ENCODE measurements around the gene LARP7. TPM values are rescaled to one million over a fixed set of nuclear protein-coding genes. Genes with fewer than 3 reads are reported as not detected.

Gene LARP7
- total RNA-seq, 3 donors from 2014 or later (not counting 1 experiment from before 2014, with no cell fraction given), result 45.7 to 55.4 (median 48.4) TPM

- H3K27ac Mint-ChIP-seq, result no peak overlapping the region
- ATAC-seq (no peak), DNase-seq (no peak)
- no peak for TF ChIP-seq CTCF (IDR thresholded peaks at IDR 0.05)
- no peaks in the 10 kb centered on the region for H3K9me3 Mint-ChIP-seq
- no peak overlapping the region for H3K4me3 Mint-ChIP-seq
- Histone ChIP-seq H3K9me3 (ENCODE audit: control insufficient read depth, insufficient read depth, low read length) (no peaks in the 10 kb centered on the region), H3K27me3 (ENCODE audit: control insufficient read depth, insufficient read depth, low read length) (no peaks in the 10 kb centered on the region), H3K27ac (ENCODE audit: low read length) (no peak overlapping the region), H3K36me3 (ENCODE audit: control insufficient read depth, insufficient read depth, low read length) (no peaks in the 10 kb centered on the region), H3K4me1 (ENCODE audit: control insufficient read depth, insufficient read depth, low read length) (no peaks in the 10 kb centered on the region), H3K4me3 (ENCODE audit: low read length) (no peak overlapping the region)
- 89% methylated on average over 2 of the region's 2 CpGs for WGBS (ENCODE audit: insufficient coverage)
- H3K36me3 Mint-ChIP-seq, result no peaks in the 10 kb centered on the region
- intact Hi-C loops (cut with micrococcal nuclease), result no loop called here
- H3K27me3 Mint-ChIP-seq (ENCODE audit: low read depth in 2 of 2), result peaks cover 0 to 4% of the 10 kb centered on the region in 2 donors
- H3K4me1 Mint-ChIP-seq, result no peaks in the 10 kb centered on the region
Measured at GRCh38 chr4:112677519-112678091, 40.7 kb downstream of the LARP7 start.

GRCh38 chr4:112680996-112681395 lies 44.1 kb downstream of the LARP7 start:
- peaks cover 0 to 6% of the 10 kb centered on the region in 2 donors for H3K27me3 Mint-ChIP-seq (ENCODE audit: low read depth in 2 of 2)
- DNase-seq, result no peak
- H3K27ac Mint-ChIP-seq, result no peak overlapping the region
- intact Hi-C loops (cut with micrococcal nuclease), result no loop called here
- no peaks in the 10 kb centered on the region for H3K4me1 Mint-ChIP-seq
- Histone ChIP-seq H3K4me1 (ENCODE audit: control insufficient read depth, insufficient read depth, low read length) (no peaks in the 10 kb centered on the region), H3K4me3 (ENCODE audit: low read length) (no peak overlapping the region), H3K27ac (ENCODE audit: low read length) (no peak overlapping the region), H3K36me3 (ENCODE audit: control insufficient read depth, insufficient read depth, low read length) (no peaks in the 10 kb centered on the region), H3K27me3 (ENCODE audit: control insufficient read depth, insufficient read depth, low read length) (no peaks in the 10 kb centered on the region), H3K9me3 (ENCODE audit: control insufficient read depth, insufficient read depth, low read length) (no peaks in the 10 kb centered on the region)
- WGBS (ENCODE audit: insufficient coverage), result 62% methylated on average over 1 of the region's 2 CpGs
- no peaks in the 10 kb centered on the region for H3K36me3 Mint-ChIP-seq
- H3K9me3 Mint-ChIP-seq, result no peaks in the 10 kb centered on the region
- no peak overlapping the region for H3K4me3 Mint-ChIP-seq
- no peak for TF ChIP-seq CTCF (IDR thresholded peaks at IDR 0.05)
- no peak for ATAC-seq

- Mint-ChIP-seq H3K4me3 (no peak overlapping the region), H3K36me3 (no peaks in the 10 kb centered on the region), H3K27ac (no peak overlapping the region), H3K9me3 (no peaks in the 10 kb centered on the region), H3K27me3 (ENCODE audit: low read depth in 2 of 2) (peaks cover 0 to 3% of the 10 kb centered on the region in 2 donors), H3K4me1 (no peaks in the 10 kb centered on the region)
- 95% methylated on average over 10 of the region's 10 CpGs for WGBS (ENCODE audit: insufficient coverage)
- intact Hi-C loops (cut with micrococcal nuclease), result no loop called here
- DNase-seq, result no peak
- H3K4me1 ChIP-seq (ENCODE audit: control insufficient read depth, insufficient read depth, low read length), result no peaks in the 10 kb centered on the region
- no peak overlapping the region for H3K4me3 ChIP-seq (ENCODE audit: low read length)
- peaks cover 2% of the 10 kb centered on the region for H3K27me3 ChIP-seq (ENCODE audit: control insufficient read depth, insufficient read depth, low read length)
- no peak for ATAC-seq
- no peak overlapping the region for H3K27ac ChIP-seq (ENCODE audit: low read length)
- H3K36me3 ChIP-seq (ENCODE audit: control insufficient read depth, insufficient read depth, low read length), result no peaks in the 10 kb centered on the region
- TF ChIP-seq CTCF (IDR thresholded peaks at IDR 0.05), result no peak
- no peaks in the 10 kb centered on the region for H3K9me3 ChIP-seq (ENCODE audit: control insufficient read depth, insufficient read depth, low read length)
Measured at GRCh38 chr4:112693507-112693906, 56.6 kb downstream of the LARP7 start.

GRCh38 chr4:112700679-112701078 lies 63.7 kb downstream of the LARP7 start:
- intact Hi-C loops (cut with micrococcal nuclease), result no loop called here
- Mint-ChIP-seq H3K4me3 (no peak overlapping the region), H3K27me3 (ENCODE audit: low read depth in 2 of 2) (peaks cover 29 to 47% of the 10 kb centered on the region in 2 donors), H3K4me1 (peaks cover 3 to 4% of the 10 kb centered on the region in 2 donors), H3K36me3 (no peaks in the 10 kb centered on the region), H3K9me3 (no peaks in the 10 kb centered on the region), H3K27ac (no peak overlapping the region)
- ATAC-seq (no peak), DNase-seq (no peak)
- H3K4me1 ChIP-seq (ENCODE audit: control insufficient read depth, insufficient read depth, low read length), result peaks cover 8% of the 10 kb centered on the region
- no peak overlapping the region for H3K27ac ChIP-seq (ENCODE audit: low read length)
- WGBS (ENCODE audit: insufficient coverage), result 90% methylated on average over 3 of the region's 3 CpGs
- no peaks in the 10 kb centered on the region for H3K9me3 ChIP-seq (ENCODE audit: control insufficient read depth, insufficient read depth, low read length)
- TF ChIP-seq CTCF (IDR thresholded peaks at IDR 0.05), result no peak
- H3K4me3 ChIP-seq (ENCODE audit: low read length), result no peak overlapping the region
- peaks cover 20% of the 10 kb centered on the region for H3K27me3 ChIP-seq (ENCODE audit: control insufficient read depth, insufficient read depth, low read length)
- H3K36me3 ChIP-seq (ENCODE audit: control insufficient read depth, insufficient read depth, low read length), result no peaks in the 10 kb centered on the region
